ENCODE measurements around the gene DUSP7.

DNA sequence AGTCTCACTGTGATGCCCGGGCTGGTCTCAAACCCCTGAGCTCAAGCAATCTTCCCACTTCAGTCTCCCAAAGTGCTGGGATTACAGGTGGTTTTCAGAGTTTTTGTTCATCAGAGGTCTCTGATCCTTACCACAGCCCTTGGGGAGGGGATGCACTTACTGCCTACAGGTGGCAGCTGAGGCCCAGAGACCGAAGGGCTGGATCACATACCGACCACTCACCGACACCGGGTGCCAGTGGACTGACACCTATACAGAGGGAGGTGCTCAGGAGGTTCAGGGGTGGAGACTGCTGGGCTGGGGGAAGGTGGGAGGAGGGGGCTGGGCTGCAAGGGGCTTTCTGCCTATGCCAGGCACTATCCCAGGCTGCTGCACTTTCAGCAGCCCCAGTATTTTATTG, 19.5 kb downstream of the DUSP7 start:
- TF ChIP-seq POLR2A (IDR thresholded peaks at IDR 0.05) (no peak), POLR2AphosphoS5 (IDR thresholded peaks at IDR 0.05) (no peak), EP300 (IDR thresholded peaks at IDR 0.05) (no peak)
- TF ChIP-seq, protein P1, sequence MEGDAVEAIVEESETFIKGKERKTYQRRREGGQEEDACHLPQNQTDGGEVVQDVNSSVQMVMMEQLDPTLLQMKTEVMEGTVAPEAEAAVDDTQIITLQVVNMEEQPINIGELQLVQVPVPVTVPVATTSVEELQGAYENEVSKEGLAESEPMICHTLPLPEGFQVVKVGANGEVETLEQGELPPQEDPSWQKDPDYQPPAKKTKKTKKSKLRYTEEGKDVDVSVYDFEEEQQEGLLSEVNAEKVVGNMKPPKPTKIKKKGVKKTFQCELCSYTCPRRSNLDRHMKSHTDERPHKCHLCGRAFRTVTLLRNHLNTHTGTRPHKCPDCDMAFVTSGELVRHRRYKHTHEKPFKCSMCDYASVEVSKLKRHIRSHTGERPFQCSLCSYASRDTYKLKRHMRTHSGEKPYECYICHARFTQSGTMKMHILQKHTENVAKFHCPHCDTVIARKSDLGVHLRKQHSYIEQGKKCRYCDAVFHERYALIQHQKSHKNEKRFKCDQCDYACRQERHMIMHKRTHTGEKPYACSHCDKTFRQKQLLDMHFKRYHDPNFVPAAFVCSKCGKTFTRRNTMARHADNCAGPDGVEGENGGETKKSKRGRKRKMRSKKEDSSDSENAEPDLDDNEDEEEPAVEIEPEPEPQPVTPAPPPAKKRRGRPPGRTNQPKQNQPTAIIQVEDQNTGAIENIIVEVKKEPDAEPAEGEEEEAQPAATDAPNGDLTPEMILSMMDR (IDR thresholded peaks at IDR 0.05) = peak in 1 of 4 experiments; percentile 11

All from gastroesophageal sphincter (tissue), 3 donors.